GM18858 (cell line): ENCODE data around the gene PAGE2B.
"Not testable (repeated sequence)": the region's sequence is repeated elsewhere in the genome, so short reads cannot be mapped to it uniquely, and the experiment has no call there.

ENCODE experiments used
- ATAC-seq: cut with Tn5 transposase; IDR thresholded peaks from one replicate; pipeline ENCODE4 v1.9.1; 2021; ENCODE audit not compliant: unreplicated experiment

Gene PAGE2B

GRCh38 chrX:55107911-55108310 is 33.1 kb downstream of the PAGE2B start:
- no peak for ATAC-seq

- ATAC-seq: no peak
Observed at GRCh38 chrX:55109306-55109705, 34.5 kb downstream of the PAGE2B start.

- no peak for ATAC-seq
Observed at GRCh38 chrX:55111578-55112254, 36.9 kb downstream of the PAGE2B start.

DNA sequence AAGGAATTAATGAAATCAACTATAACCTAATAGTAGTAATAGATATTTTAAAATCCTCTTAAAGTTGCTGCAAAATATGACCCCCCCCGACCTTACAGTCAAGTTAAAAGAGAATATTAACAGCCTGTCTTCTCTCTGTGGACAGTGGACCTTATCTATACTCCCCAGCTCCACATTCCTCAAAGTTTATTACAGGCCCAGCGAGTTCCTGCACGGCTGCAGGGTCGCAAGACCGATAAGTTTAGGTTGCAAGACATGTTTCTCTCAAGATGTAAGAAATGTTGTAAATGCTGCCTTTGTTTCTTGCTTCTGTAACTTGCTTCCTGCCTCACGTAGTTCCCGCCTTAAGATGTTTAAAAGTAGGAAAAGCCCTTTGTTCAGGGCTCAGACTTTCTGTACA is 41.8 kb downstream of the PAGE2B start:
- ATAC-seq: not testable (repeated sequence)

DNA sequence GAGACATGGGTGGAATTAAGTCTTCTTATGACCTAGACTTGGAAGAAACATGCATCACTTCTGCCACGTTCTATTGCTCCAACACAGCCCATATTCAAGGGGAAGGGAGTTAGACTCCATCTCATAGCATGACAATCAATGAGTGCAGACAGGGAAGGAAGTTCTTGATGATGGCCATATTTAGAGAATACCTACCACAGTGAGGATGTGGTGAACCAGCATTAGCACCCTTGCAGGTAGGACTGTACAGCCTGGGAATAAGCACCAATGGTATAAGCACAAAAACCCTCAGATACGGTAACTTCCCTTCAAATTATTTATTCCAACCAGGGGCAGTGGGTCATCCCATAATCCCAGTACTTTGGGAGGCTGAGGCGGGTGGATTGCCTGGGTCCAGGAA is 43.7 kb downstream of the PAGE2B start:
- no peak for ATAC-seq

GRCh38 chrX:55119271-55119670 is 44.4 kb downstream of the PAGE2B start:
- ATAC-seq: no peak

DNA sequence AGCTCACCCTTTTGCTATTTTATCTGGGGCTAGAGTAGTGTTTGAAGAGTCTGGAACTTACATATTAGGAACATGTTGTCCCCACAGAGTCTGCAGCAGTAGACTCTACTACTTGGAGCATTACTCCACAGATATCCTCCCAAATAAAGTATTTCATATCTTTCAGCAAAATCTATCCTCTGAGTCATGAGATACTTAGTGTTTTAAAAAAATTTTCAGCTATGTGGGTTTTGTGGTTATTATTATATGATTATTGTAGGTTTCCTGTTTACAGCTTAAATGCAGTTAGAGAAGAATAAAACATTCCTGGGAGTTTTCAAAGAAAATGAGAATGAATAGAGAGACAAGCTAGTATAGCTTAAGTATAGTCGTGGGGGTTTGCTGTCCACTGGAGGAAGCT is 44.9 kb downstream of the PAGE2B start:
- no peak for ATAC-seq

DNA sequence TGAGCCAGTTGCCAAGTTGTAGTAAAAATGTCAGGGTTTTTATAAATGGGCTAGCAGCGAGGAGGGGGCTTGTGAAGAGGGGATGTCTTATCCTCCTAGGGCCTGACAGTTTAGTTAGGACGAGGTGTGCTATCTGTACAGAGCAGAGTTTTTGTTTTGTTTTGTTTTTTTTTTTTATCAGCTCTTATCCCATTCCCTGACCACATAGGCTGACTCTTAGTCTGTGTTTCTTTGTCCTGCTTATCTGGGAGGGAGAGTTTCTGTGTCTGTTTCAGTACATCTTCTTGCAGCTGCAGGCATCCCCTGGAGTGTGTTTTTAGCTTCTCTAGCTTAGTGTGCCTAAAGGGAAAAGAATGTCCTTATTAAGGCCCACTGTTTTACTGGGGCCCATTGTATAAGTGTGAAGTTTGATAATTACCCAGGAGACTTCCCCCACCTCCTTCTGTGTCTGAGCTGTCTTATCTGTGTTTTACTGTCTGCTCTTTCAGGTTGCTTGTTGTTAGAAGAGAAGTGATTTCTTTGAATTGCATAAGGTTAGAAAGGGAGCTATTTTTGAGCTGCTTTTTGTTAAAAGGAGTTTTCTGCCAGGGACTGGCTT is 46.0 kb downstream of the PAGE2B start:
- no peak for ATAC-seq

- no peak for ATAC-seq
Observed at GRCh38 chrX:55123900-55124299, 49.1 kb downstream of the PAGE2B start.

GRCh38 chrX:55127692-55128091 is 52.9 kb downstream of the PAGE2B start:
- ATAC-seq: no peak
